HepG2 (cell line): ENCODE measurements around the gene CGREF1. TPM values are rescaled to one million over a fixed set of nuclear protein-coding genes. Genes with fewer than 3 reads are reported as not detected.

Experiments
- ATAC-seq: fragments of 200-7000 bp; cut with Tn5 transposase; 3 replicates; pipeline ENCODE4 v1.9.1; 2020; ENCODE audit warnings: mild to moderate bottlenecking, moderate library complexity
- BruUV-seq: library from RNA; stranded (reverse); fragments of 400-500 nt; replicated peaks from 2 replicates; lab custom pipeline; 2021; lab: Mats Ljungman, UMichigan
- CTCF ChIA-PET: fragments of 300-600 bp; formaldehyde crosslinking; extraction: SDS; loops from one replicate; lab custom pipeline; 2021; ENCODE audit warnings: low total read pairs, inconsistent platforms, low intra/inter-chr PET ratio; lab: Yijun Ruan, JAX
- POLR2A ChIA-PET: fragments of 350-600 bp; sonication (Branson Sonifier 250); formaldehyde crosslinking; loops from one replicate; lab custom pipeline; 2020; ENCODE audit warnings: antibody characterized with exemption, inconsistent platforms; lab: Yijun Ruan, JAX
- DNase-seq: peaks from one replicate; pipeline ENCODE4 v3.0.0-alpha.2; 2015; ENCODE audit warnings: low spot score
- FAIRE-seq: peaks from 3 replicates; lab custom pipeline; 2011; peaks lifted over from hg19 to GRCh38; lab: Jason Lieb, UNC
- H2AFZ ChIP-seq: one replicate; pipeline ENCODE4 v1.6.1; 2011; ENCODE audit warnings: low read length, inconsistent platforms
- H3K27ac ChIP-seq: fragments of 300-600 bp; 3 replicates; pipeline ENCODE4 v1.8.0; 2011; ENCODE audit warnings: mixed run types, mild to moderate bottlenecking, mixed read lengths, low read length, inconsistent platforms; ENCODE audit not compliant: insufficient read depth; ENCODE audit errors: extremely low read length
- H3K27me3 ChIP-seq, 2 experiments: fragments of 200-600 bp in 1 of 2; 2 replicates in 1 of 2; 3 replicates in 1 of 2; pipeline versions ENCODE4 v1.6.0 to v1.8.0; 2011; ENCODE audit warnings: low read length in 2 of 2, mild to moderate bottlenecking in 2 of 2, moderate library complexity in 2 of 2, inconsistent platforms in 1 of 2; ENCODE audit not compliant: insufficient read depth in 2 of 2, control insufficient read depth in 1 of 2
- H3K36me3 ChIP-seq, 2 experiments: fragments of 200-600 bp in 1 of 2; replicated peaks in 1 of 2; 2 replicates in 1 of 2; 3 replicates in 1 of 2; pipeline versions ENCODE4 v1.5.1 to v1.8.0; 2011; ENCODE audit warnings: low read length in 2 of 2, inconsistent platforms in 1 of 2; ENCODE audit not compliant: insufficient read depth in 2 of 2, control insufficient read depth in 1 of 2
- H3K4me1 ChIP-seq: 2 replicates; pipeline ENCODE4 v1.5.1; 2012; ENCODE audit warnings: low read length, inconsistent platforms; ENCODE audit not compliant: insufficient read depth
- H3K4me2 ChIP-seq: 2 replicates; pipeline ENCODE4 v1.6.0; 2011; ENCODE audit warnings: low read depth, low read length, inconsistent platforms
- H3K4me3 ChIP-seq, 3 experiments: fragments of 200-600 bp in 1 of 3; sonication (generic), shearing (Covaris generic) in 1 of 3; replicated peaks in 1 of 3; 2 replicates each; pipeline ENCODE4 v1.5.1; 2011 to 2016; ENCODE audit warnings: low read length in 3 of 3, inconsistent platforms in 2 of 3, low read depth in 2 of 3, mild to moderate bottlenecking in 2 of 3, control low read depth in 1 of 3, mixed read lengths in 1 of 3; ENCODE audit not compliant: insufficient read depth in 1 of 3
- H3K79me2 ChIP-seq: one replicate; pipeline ENCODE4 v1.6.1; 2011; ENCODE audit warnings: low read length, inconsistent platforms; ENCODE audit not compliant: insufficient read depth
- H3K9ac ChIP-seq: 2 replicates; pipeline ENCODE4 v1.6.0; 2011; ENCODE audit warnings: mild to moderate bottlenecking, low read depth, low read length, inconsistent platforms; ENCODE audit not compliant: insufficient read depth
- H3K9me3 ChIP-seq: 2 replicates; pipeline ENCODE4 v1.5.1; 2012; ENCODE audit warnings: mild to moderate bottlenecking, low read length
- H4K20me1 ChIP-seq: 2 replicates; pipeline ENCODE4 v1.6.0; 2011; ENCODE audit warnings: inconsistent platforms, mild to moderate bottlenecking, low read length, moderate library complexity; ENCODE audit not compliant: insufficient read depth
- POLR2A ChIP-seq, 2 experiments: IDR thresholded peaks; 2 replicates each; pipeline ENCODE4 v1.6.1; 2011; ENCODE audit warnings: low read depth in 2 of 2, low read length in 2 of 2, mild to moderate bottlenecking in 1 of 2, moderate library complexity in 1 of 2; ENCODE audit not compliant: insufficient read depth in 1 of 2
- ZNF605 ChIP-seq: sonication (generic); formaldehyde crosslinking; IDR thresholded peaks from 2 replicates; pipeline ENCODE4 v1.8.0; 2022; ENCODE audit warnings: mild to moderate bottlenecking, missing genetic modification reagents
- whole genome bisulfite sequencing: methylation state at CpG from one replicate; pipeline ENCODE4 v1.1.6; 2017; ENCODE audit warnings: low lambda C conversion rate; 5-methylcytosine and 5-hydroxymethylcytosine counted together
- in situ Hi-C: cut with HindIII; loops from 2 replicates; pipeline ENCODE4 v1.10.0; 2017; ENCODE audit warnings: low pct_unique_long_range_greater_than_20kb; ENCODE audit not compliant: extremely low pct_ligation_motif_present
- intact Hi-C: fragments of 100-400 bp; cut with micrococcal nuclease; formaldehyde crosslinking; loops from one replicate; pipeline ENCODE4 v1.10.0; 2022; ENCODE audit not compliant: unreplicated experiment
- polyA plus RNA-seq, 8 experiments: library from polyadenylated mRNA; depleted of rRNA in 3 of 8; stranded (reverse) in 7 of 8; unstranded in 1 of 8; fragments of >200 nt; fragmentation: Illumina TruSeq in 4 of 8; extraction: Trizol in 4 of 8; gene quantifications; 2 replicates each; pipeline versions ENCODE4 v1.2.1 to v1.2.3, GENCODE V29; 2011 to 2016; ENCODE audit warnings: low read depth in 4 of 8, missing spikeins in 1 of 8, mixed read lengths in 1 of 8; ENCODE audit not compliant: insufficient read depth in 1 of 8
- total RNA-seq, 5 experiments: library from RNA; depleted of rRNA; stranded (reverse); fragments of >200 nt; fragmentation: Illumina TruSeq; extraction: Trizol; gene quantifications; 2 replicates each; pipeline ENCODE4 v1.2.3, GENCODE V29; 2016; ENCODE audit warnings: low read depth in 1 of 5
- TF ChIP-seq, protein P1 (sequence below): IDR thresholded peaks from 2 replicates; pipeline ENCODE4 v1.4.0; 2020; ENCODE audit warnings: mild to moderate bottlenecking, missing genetic modification reagents
- TF ChIP-seq, protein P2 (sequence below): sonication (generic); formaldehyde crosslinking; IDR thresholded peaks from 2 replicates; pipeline ENCODE4 v1.4.0; 2020; ENCODE audit warnings: missing genetic modification reagents

CGREF1 gene
- total and polyA plus RNA-seq, 2 of the 13 experiments (the other 11 are each of a cell fraction or from before 2014, with no cell fraction given), result 13.9 to 23.4 TPM

DNA sequence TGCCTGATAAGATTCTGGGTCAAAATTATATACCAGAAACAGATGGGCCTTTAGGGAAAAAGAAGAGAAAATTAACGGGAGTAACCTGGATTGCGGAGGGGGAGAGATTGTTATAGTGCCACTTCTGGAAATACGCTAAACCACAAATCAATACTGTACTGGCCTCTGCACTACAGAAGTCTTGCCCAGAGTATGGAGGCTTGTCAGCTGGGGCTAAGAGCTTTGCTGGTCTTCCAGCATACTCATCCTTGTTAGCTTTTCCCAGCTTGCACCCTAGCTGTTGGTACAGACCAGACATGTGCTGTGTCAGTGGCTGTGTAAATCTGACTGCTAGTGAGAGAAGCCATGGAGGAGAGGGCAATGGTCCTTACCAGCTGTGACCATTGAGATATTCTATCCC, 58.6 kb downstream of the CGREF1 start:
- H3K36me3 ChIP-seq, result peaks cover 12 to 38% of the 10 kb centered on the region in 2 experiments
- ChIA-PET CTCF (no interaction called here), POLR2A (interaction anchor here (2.0 to 11.6 kb wide), 5 partner anchors 7 to 34 kb away, joined by 5 to 100 read pairs (median 19); partner anchors contain the start of genes AGBL5 and OST4)
- H3K4me2 ChIP-seq, result no peak overlapping the region
- BruUV-seq, result no TSS peak
- H3K4me1 ChIP-seq, result no peaks in the 10 kb centered on the region
- ATAC-seq, result peak; percentile 51
- no peak overlapping the region for H3K4me3 ChIP-seq
- TF ChIP-seq POLR2A (IDR thresholded peaks at IDR 0.05; ENCODE audit: insufficient read depth in 1 of 2, low read depth in 2 of 2, low read length in 2 of 2) (0 out of 4 replicates have a peak, but pooled peaks of 1 of the 2 experiments have one; percentile 35), ZNF605 (CRISPR knock-in tag) (0 out of 2 replicates have a peak, but pooled peaks have one; percentile 34)
- TF ChIP-seq, protein P1, sequence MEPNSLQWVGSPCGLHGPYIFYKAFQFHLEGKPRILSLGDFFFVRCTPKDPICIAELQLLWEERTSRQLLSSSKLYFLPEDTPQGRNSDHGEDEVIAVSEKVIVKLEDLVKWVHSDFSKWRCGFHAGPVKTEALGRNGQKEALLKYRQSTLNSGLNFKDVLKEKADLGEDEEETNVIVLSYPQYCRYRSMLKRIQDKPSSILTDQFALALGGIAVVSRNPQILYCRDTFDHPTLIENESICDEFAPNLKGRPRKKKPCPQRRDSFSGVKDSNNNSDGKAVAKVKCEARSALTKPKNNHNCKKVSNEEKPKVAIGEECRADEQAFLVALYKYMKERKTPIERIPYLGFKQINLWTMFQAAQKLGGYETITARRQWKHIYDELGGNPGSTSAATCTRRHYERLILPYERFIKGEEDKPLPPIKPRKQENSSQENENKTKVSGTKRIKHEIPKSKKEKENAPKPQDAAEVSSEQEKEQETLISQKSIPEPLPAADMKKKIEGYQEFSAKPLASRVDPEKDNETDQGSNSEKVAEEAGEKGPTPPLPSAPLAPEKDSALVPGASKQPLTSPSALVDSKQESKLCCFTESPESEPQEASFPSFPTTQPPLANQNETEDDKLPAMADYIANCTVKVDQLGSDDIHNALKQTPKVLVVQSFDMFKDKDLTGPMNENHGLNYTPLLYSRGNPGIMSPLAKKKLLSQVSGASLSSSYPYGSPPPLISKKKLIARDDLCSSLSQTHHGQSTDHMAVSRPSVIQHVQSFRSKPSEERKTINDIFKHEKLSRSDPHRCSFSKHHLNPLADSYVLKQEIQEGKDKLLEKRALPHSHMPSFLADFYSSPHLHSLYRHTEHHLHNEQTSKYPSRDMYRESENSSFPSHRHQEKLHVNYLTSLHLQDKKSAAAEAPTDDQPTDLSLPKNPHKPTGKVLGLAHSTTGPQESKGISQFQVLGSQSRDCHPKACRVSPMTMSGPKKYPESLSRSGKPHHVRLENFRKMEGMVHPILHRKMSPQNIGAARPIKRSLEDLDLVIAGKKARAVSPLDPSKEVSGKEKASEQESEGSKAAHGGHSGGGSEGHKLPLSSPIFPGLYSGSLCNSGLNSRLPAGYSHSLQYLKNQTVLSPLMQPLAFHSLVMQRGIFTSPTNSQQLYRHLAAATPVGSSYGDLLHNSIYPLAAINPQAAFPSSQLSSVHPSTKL (CRISPR knock-in tag), result no peak
- TF ChIP-seq, protein P2, sequence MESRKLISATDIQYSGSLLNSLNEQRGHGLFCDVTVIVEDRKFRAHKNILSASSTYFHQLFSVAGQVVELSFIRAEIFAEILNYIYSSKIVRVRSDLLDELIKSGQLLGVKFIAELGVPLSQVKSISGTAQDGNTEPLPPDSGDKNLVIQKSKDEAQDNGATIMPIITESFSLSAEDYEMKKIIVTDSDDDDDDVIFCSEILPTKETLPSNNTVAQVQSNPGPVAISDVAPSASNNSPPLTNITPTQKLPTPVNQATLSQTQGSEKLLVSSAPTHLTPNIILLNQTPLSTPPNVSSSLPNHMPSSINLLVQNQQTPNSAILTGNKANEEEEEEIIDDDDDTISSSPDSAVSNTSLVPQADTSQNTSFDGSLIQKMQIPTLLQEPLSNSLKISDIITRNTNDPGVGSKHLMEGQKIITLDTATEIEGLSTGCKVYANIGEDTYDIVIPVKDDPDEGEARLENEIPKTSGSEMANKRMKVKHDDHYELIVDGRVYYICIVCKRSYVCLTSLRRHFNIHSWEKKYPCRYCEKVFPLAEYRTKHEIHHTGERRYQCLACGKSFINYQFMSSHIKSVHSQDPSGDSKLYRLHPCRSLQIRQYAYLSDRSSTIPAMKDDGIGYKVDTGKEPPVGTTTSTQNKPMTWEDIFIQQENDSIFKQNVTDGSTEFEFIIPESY (CRISPR knock-in tag), result 0 out of 2 replicates have a peak, but pooled peaks have one; percentile 8
- no peak for DNase-seq
- peaks cover 2% of the 10 kb centered on the region; the same call in 1 of the 2 replicates for H4K20me1 ChIP-seq
- 80% methylated on average over 3 of the region's 3 CpGs for WGBS
- no peaks in the 10 kb centered on the region for H3K79me2 ChIP-seq
- no peaks in the 10 kb centered on the region for H3K27me3 ChIP-seq
- in situ Hi-C loops, result no loop called here
- no peak overlapping the region for H3K9ac ChIP-seq
- intact Hi-C loops, result no loop called here
- H3K27ac ChIP-seq, result peak overlapping the region; percentile 7
- H3K9me3 ChIP-seq, result no peaks in the 10 kb centered on the region
- H2AFZ ChIP-seq, result no peak overlapping the region
- no peak for FAIRE-seq
